ENCODE results near the gene TP63. TPM values are rescaled to one million over a fixed set of nuclear protein-coding genes. Genes with fewer than 3 reads are reported as not detected.

Gene TP63
- total RNA-seq, 2 donors from 2014 or later = 0.45 to 1.5 TPM

DNA sequence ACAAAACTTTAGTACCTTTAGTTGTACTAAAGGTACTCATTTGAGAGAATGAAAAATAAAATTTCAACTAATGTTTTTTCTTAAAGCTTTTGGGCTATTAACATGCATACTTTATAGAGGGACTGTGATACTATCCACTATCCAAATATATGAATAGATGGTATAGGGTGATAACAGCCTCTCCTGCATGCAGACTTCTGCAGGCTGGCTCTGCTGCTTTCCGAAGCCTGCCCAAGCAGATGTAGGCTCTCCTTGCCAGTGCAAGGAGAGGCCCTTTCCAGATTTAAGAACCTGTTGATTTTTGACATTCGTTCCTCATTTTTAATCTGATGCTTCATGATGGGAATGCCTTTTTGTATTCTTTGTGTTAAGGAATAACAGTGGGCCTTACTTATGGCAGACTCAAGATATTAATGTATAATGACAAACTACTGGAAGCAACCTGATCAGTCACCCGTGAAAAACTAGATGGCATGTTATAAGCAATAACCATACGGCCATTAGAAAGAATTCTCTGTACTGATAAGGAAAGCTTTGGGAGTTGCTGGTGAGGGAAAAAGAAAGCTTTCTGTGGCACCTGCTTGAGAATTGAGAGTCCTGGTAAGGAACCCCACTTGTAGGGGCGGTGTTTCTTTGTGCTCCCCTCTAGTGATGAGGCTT lies 181.7 kb downstream of the TP63 start:
- H3K9me3 ChIP-seq (ENCODE audit: control insufficient read depth, low read length, poor library complexity, severe bottlenecking) = no peaks in the 10 kb centered on the region
- no peaks in the 10 kb centered on the region for H3K27me3 Mint-ChIP-seq
- no peak overlapping the region for H3K27ac Mint-ChIP-seq
- DNase-seq (no peak), ATAC-seq (no peak)
- H3K36me3 Mint-ChIP-seq (ENCODE audit: low read depth) = no peaks in the 10 kb centered on the region
- no peaks in the 10 kb centered on the region for H3K4me1 Mint-ChIP-seq
- H3K4me3 Mint-ChIP-seq = no peak overlapping the region

DNA sequence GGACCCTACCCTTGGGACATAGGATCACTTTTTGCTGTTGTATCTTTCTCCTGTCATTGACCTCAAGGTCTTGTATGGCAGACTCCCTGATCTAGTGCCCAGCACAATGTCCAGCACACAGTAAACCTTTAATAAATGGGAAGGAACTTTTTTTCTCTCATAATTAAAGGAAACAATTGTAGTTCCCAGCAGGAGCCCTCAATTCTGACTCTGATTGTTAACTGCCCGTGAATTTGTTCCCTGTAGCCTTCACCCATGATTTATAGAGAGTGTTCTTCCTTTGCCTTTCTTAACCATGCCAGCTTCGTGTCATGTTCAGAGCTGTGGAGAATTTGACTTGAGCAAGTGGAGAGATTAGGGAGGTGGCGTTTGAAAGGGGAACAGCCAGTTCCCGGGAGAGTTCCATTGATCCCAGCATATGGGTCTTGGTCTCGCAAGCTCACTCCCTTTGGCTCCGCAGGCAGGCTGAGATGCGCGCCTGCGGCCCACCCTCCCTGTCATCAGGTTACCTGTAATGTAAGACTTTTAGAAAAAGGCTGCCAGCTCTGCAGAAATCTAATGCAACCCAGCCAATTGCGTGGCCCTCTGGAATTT lies 182.6 kb downstream of the TP63 start:
- Mint-ChIP-seq H3K4me3 (no peak overlapping the region), H3K27me3 (no peaks in the 10 kb centered on the region), H3K36me3 (ENCODE audit: low read depth) (no peaks in the 10 kb centered on the region), H3K27ac (no peak overlapping the region), H3K4me1 (no peaks in the 10 kb centered on the region)
- no peak for ATAC-seq
- H3K9me3 ChIP-seq (ENCODE audit: control insufficient read depth, low read length, poor library complexity, severe bottlenecking) = no peaks in the 10 kb centered on the region
- DNase-seq = no peak

DNA sequence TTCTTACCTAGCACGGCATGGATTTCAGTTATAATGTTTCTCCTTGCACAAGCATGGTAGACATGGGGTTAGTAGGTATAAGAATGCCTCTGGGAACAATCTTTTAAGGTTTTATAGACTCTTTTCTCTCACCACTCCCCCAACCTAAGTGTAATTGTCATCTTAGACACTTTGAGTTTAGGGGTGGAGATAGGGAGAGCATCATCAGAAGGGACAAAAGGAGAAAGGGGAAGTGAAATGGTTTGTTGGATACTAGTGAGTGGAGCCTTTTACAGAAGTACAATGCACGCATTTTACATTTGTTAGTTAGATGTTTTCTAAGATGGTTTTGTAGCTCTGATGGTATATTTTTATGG lies 189.2 kb downstream of the TP63 start:
- Mint-ChIP-seq H3K27ac (no peak overlapping the region), H3K36me3 (ENCODE audit: low read depth) (no peaks in the 10 kb centered on the region), H3K4me1 (no peaks in the 10 kb centered on the region), H3K27me3 (peaks cover 26% of the 10 kb centered on the region), H3K4me3 (no peak overlapping the region)
- ATAC-seq = no peak
- no peak for DNase-seq
- no peaks in the 10 kb centered on the region for H3K9me3 ChIP-seq (ENCODE audit: control insufficient read depth, low read length, poor library complexity, severe bottlenecking)

DNA sequence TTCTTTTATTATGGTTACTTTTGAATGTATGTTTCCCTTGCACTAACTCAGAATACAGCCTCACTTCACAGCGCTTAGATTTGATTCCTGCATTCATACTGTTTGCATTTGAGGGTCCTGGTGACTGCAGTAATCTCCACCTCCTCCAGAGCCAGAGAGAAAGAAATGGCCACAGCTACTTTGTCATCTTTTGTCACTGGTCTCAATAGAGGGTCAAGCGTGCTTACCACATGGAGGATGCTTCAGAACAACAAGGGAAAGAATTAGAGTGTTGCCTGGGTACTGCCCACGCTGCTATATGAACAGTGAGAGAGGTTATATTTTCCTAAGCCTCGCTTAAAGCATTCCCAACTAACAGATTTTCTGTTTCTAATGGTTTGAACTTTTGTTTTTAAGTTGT lies 190.1 kb downstream of the TP63 start:
- no peaks in the 10 kb centered on the region for H3K4me1 Mint-ChIP-seq
- DNase-seq (no peak), ATAC-seq (no peak)
- no peak overlapping the region for H3K4me3 Mint-ChIP-seq
- no peak overlapping the region for H3K27ac Mint-ChIP-seq
- H3K36me3 Mint-ChIP-seq (ENCODE audit: low read depth) = no peaks in the 10 kb centered on the region
- peaks cover 26% of the 10 kb centered on the region for H3K27me3 Mint-ChIP-seq
- H3K9me3 ChIP-seq (ENCODE audit: control insufficient read depth, low read length, poor library complexity, severe bottlenecking) = no peaks in the 10 kb centered on the region

DNA sequence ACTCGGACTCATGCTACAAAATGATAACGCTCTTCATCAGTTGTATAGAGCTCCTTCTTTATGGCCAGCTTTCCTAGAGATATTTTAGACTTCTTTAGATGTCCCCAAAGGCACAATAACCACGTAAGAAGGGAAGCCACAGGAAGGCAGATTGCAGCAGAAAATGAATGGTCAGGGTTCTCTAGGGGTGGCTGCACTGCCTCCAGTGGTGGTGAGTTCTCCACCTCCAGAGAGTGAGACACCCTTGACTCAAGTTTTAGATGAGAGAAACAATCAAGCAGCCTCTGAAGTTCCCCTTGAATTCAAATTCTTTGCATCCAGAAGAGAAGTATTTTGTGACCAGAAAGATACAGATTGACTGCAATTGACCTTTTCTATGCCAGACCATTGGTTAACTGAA lies 191.5 kb downstream of the TP63 start:
- no peaks in the 10 kb centered on the region for H3K9me3 ChIP-seq (ENCODE audit: control insufficient read depth, low read length, poor library complexity, severe bottlenecking)
- H3K4me1 Mint-ChIP-seq = no peaks in the 10 kb centered on the region
- ATAC-seq (no peak), DNase-seq (no peak)
- H3K27me3 Mint-ChIP-seq = peaks cover 26% of the 10 kb centered on the region
- no peak overlapping the region for H3K27ac Mint-ChIP-seq
- no peak overlapping the region for H3K4me3 Mint-ChIP-seq
- no peaks in the 10 kb centered on the region for H3K36me3 Mint-ChIP-seq (ENCODE audit: low read depth)

DNA sequence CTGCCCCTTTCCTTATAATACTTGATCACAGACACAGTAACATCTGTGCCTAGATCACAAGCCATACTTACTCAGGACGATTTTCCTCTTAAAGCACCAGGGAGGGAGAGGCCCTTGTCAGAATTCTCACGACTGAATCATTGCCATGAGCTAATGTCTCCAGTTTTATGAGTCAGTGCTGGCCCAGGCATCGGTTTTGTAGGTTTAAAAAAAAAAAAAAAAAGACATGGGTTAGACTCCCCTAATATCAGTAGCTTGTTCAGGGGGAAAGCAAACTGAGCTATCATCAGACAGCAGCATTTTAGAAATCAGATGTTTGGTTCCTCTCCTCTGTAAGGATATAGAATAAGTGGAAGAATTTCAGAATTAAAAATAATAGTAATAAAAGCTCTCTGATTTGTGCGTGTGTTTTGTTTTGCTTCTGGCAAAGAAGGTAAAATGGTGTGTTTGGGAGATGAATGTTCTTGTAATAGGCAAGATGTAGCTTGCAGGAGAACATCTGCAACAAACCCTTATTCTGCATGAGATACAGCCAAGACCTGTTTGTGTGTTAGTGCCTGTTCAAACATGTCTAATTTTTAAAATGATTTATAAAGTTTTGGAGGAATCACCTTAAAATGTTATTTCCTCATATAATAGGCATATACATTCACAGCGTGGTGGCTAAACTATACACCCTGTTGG lies 193.6 kb downstream of the TP63 start:
- no peak for ATAC-seq
- H3K4me3 Mint-ChIP-seq = no peak overlapping the region
- no peaks in the 10 kb centered on the region for H3K9me3 ChIP-seq (ENCODE audit: control insufficient read depth, low read length, poor library complexity, severe bottlenecking)
- no peak overlapping the region for H3K27ac Mint-ChIP-seq
- no peak for DNase-seq
- no peaks in the 10 kb centered on the region for H3K36me3 Mint-ChIP-seq (ENCODE audit: low read depth)
- no peaks in the 10 kb centered on the region for H3K4me1 Mint-ChIP-seq
- peaks cover 26% of the 10 kb centered on the region for H3K27me3 Mint-ChIP-seq

DNA sequence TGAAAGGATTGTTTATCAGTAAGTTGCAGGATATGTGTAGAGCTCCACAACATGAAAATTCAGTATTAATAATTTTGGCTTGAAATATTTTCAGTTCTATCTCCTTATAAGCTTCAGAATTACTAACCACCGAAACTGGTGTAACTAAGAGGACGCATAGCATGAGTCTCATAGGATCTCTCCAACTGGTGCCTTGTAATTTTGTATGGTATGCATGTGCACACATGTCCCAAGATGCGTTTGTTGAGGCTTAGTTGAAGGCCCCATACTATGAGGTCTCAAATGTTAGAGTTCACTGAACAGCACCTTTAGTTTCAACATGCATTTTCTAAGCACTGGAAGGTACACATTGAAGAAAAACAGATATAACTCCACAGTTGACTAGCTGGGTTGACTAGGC lies 195.4 kb downstream of the TP63 start:
- no peaks in the 10 kb centered on the region for H3K36me3 Mint-ChIP-seq (ENCODE audit: low read depth)

DNA sequence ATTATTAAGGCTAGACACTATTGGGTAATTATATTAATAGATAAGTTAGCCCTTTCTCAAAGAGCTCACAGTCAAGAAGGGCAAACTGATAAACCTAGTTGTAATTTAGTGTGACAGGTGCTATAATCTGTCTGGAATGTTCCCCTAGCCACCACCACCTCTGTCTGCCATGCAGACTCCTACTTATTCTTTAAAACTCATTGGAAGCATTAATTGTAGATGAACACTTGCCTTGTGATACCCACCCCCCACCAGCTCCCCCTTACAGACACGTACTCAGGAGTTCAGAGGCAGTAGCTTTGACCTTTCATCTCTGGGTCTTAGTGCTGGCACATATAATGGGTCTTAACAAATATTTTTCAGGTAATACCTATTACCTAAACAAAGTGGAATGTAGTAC lies 195.9 kb downstream of the TP63 start:
- Mint-ChIP-seq H3K36me3 (ENCODE audit: low read depth) (no peaks in the 10 kb centered on the region), H3K4me1 (no peaks in the 10 kb centered on the region), H3K27me3 (peaks cover 22% of the 10 kb centered on the region), H3K27ac (no peak overlapping the region), H3K4me3 (no peak overlapping the region)
- H3K9me3 ChIP-seq (ENCODE audit: control insufficient read depth, low read length, poor library complexity, severe bottlenecking) = no peaks in the 10 kb centered on the region
- DNase-seq (no peak), ATAC-seq (no peak)

More for the DNA sequence above, 195.4 kb downstream of the TP63 start:
- ATAC-seq (no peak), DNase-seq (no peak)
- H3K4me1 Mint-ChIP-seq = no peaks in the 10 kb centered on the region
- no peak overlapping the region for H3K27ac Mint-ChIP-seq
- peaks cover 22% of the 10 kb centered on the region for H3K27me3 Mint-ChIP-seq
- H3K9me3 ChIP-seq (ENCODE audit: control insufficient read depth, low read length, poor library complexity, severe bottlenecking) = no peaks in the 10 kb centered on the region
- no peak overlapping the region for H3K4me3 Mint-ChIP-seq

DNA sequence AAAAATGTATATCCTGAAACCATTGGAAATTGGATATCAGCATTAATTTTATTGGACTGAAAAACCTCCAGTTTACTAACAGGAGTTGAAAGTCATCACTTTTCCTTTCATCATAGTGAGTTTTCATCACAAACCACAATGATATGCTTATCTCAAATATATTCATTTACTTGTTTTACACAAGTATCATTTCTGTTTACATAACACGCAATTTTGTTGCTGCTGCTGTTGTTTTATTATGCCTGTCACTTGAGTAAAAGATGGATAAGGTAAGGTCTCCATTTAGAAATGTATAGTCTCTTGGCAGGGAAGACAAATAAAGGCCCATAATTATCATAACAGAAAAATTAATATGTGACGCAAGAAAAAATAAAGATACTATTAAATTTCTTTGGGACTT lies 199.2 kb downstream of the TP63 start:
- H3K27me3 Mint-ChIP-seq = peaks cover 3% of the 10 kb centered on the region
- DNase-seq (no peak), ATAC-seq (no peak)
- H3K4me3 Mint-ChIP-seq = no peak overlapping the region
- no peaks in the 10 kb centered on the region for H3K4me1 Mint-ChIP-seq
- H3K9me3 ChIP-seq (ENCODE audit: control insufficient read depth, low read length, poor library complexity, severe bottlenecking) = no peaks in the 10 kb centered on the region
- H3K36me3 Mint-ChIP-seq (ENCODE audit: low read depth) = no peaks in the 10 kb centered on the region
- no peak overlapping the region for H3K27ac Mint-ChIP-seq

DNA sequence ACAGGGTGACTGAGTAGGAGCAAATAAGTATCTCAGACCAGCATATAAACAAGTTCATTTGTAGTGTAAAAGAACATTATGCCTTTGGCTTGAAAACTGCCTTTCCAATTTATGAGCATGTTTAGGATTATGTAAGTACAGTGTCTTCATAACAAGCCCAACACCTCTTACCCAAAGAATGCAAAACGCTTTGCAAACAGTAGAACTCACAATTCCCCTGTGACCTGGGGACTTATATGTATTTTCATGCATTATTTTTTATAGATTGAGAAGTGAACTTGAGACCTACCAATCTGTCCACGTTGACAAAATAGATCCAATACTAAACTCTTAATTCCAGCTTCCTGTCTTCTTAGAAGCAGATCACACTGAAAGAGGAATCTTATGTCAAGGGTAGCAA lies 202.1 kb downstream of the TP63 start:
- Mint-ChIP-seq H3K36me3 (ENCODE audit: low read depth) (peaks cover 3% of the 10 kb centered on the region), H3K4me1 (peaks cover 7% of the 10 kb centered on the region), H3K27me3 (peaks cover 16% of the 10 kb centered on the region), H3K27ac (no peak overlapping the region), H3K4me3 (no peak overlapping the region)
- DNase-seq = no peak
- no peak for ATAC-seq
- H3K9me3 ChIP-seq (ENCODE audit: control insufficient read depth, low read length, poor library complexity, severe bottlenecking) = no peaks in the 10 kb centered on the region

DNA sequence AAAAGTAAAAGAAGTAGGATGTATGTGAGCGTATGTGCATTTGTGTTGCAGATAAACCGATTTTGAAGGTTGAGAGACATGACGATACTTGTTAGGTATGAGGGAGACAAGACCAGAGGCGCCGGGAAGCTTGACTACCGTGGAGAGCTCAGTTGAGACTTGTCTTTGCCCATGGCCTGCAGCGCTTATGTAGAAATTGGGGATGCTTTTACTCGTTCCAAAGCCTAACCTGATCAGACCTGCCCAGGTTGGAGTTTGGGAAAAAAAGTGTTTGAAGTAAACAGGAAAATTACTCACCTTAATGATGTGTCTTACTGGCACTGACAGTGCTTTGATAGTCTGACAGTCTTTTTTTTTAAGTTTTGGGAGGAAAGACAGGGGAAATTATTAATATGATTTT lies 202.8 kb downstream of the TP63 start:
- H3K9me3 ChIP-seq (ENCODE audit: control insufficient read depth, low read length, poor library complexity, severe bottlenecking) = no peaks in the 10 kb centered on the region
- peaks cover 4% of the 10 kb centered on the region for H3K36me3 Mint-ChIP-seq (ENCODE audit: low read depth)
- no peak overlapping the region for H3K27ac Mint-ChIP-seq
- DNase-seq (no peak), ATAC-seq (no peak)
- no peak overlapping the region for H3K4me3 Mint-ChIP-seq
- peaks cover 18% of the 10 kb centered on the region for H3K27me3 Mint-ChIP-seq
- peaks cover 7% of the 10 kb centered on the region for H3K4me1 Mint-ChIP-seq

DNA sequence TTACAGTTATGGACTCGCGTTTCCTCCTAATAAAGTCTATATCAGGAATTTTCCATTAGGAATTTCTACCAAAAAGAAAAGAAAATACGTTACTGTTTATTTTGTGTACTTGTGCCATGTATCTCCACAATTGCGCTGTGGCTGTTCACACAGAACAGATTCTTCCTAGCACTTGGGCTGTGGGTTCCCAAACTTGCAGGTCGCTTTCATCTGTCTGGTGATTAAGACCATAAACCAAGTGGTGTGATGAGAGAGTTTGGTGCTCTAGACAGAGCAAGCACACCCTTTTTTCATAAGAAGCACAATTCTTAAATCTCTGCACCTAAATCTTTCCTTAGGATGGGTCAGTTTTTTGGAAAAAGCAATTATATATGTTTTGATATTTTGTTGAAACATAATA lies 203.3 kb downstream of the TP63 start:
- H3K9me3 ChIP-seq (ENCODE audit: control insufficient read depth, low read length, poor library complexity, severe bottlenecking) = no peaks in the 10 kb centered on the region
- Mint-ChIP-seq H3K27ac (no peak overlapping the region), H3K4me3 (no peak overlapping the region), H3K36me3 (ENCODE audit: low read depth) (peaks cover 4% of the 10 kb centered on the region), H3K27me3 (peaks cover 22% of the 10 kb centered on the region), H3K4me1 (peaks cover 7% of the 10 kb centered on the region)
- DNase-seq (no peak), ATAC-seq (no peak)

DNA sequence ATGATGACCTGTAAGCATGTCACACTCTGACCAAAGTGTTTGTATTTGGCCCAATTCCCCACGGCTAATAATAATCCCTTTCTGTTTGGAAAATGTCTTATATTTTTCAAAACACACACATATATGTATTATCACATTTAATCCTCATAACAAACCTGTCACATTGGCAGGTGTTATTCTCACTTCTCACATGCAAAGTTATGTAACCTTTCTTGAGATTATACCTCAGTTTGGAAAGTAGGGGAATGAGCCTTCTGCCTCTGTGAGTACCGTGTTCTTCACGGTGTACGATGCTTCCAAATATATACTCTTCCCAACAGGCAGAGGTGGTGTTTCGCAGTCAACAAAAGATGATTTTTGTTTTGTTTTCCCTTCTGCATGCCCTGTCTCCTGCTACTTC lies 205.6 kb downstream of the TP63 start:
- peaks cover 11% of the 10 kb centered on the region for H3K4me1 Mint-ChIP-seq
- H3K9me3 ChIP-seq (ENCODE audit: control insufficient read depth, low read length, poor library complexity, severe bottlenecking) = no peaks in the 10 kb centered on the region
- ATAC-seq (no peak), DNase-seq (no peak)
- no peak overlapping the region for H3K27ac Mint-ChIP-seq
- H3K27me3 Mint-ChIP-seq = peaks cover 33% of the 10 kb centered on the region
- H3K36me3 Mint-ChIP-seq (ENCODE audit: low read depth) = peaks cover 4% of the 10 kb centered on the region
- H3K4me3 Mint-ChIP-seq = no peak overlapping the region

DNA sequence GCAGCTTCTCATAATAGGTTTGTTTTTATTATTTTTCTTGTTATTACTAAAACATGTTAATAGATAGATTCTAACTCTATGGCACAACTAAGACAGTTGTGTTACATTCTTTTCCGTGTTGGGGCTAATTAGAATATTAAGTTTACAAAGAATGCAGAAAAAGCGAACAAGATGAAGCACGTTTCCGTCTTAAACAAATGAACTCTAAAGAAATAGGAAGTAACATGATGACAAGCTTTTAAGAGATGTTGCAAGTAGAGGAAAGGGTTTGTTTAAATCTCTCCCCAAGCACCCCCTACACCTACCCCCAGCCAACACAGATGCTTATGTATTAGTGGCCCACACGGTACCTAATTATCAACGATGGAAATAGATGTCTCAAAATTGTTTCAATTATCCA lies 207.1 kb downstream of the TP63 start:
- H3K27ac Mint-ChIP-seq = no peak overlapping the region
- ATAC-seq = no peak

More for the DNA sequence above, 207.1 kb downstream of the TP63 start:
- no peak overlapping the region for H3K4me3 Mint-ChIP-seq
- H3K9me3 ChIP-seq (ENCODE audit: control insufficient read depth, low read length, poor library complexity, severe bottlenecking) = no peaks in the 10 kb centered on the region
- H3K27me3 Mint-ChIP-seq = peaks cover 40% of the 10 kb centered on the region
- no peak for DNase-seq
- H3K4me1 Mint-ChIP-seq = peaks cover 11% of the 10 kb centered on the region
- peaks cover 4% of the 10 kb centered on the region for H3K36me3 Mint-ChIP-seq (ENCODE audit: low read depth)
